Sciatic nerve (tissue), 2 donors: Measurements from ENCODE around the gene PLCB4. TPM values are rescaled to one million over a fixed set of nuclear protein-coding genes. Genes with fewer than 3 reads are reported as not detected.

Source experiments
- ATAC-seq: fragments of 200-7000 bp; cut with Tn5 transposase; one replicate; pipeline ENCODE4 v1.9.1; 2020; ENCODE audit warnings: mild to moderate bottlenecking, moderate library complexity
- DNase-seq: peaks from one replicate; pipeline ENCODE4 v3.0.0-alpha.2; 2020; ENCODE audit warnings: low spot score
- intact Hi-C: fragments of 100-400 bp; cut with DNase I; formaldehyde crosslinking; loops from one replicate; pipeline ENCODE4 v1.14.2; 2022
- total RNA-seq: library from RNA; stranded (reverse); fragmentation: NEBNext Ultra II Directional; extraction: Animal tissue kit (Norgen Biotek cat#: 25700); gene quantifications from one replicate; pipeline ENCODE4 v1.2.1, GENCODE V29; 2021
- donor health status: DM: no; HTN: no; CAD: no.
- donor health status: DM: no; HTN: no; CAD: no.

PLCB4 gene
- total RNA-seq, 1 donor from 2014 or later = 23.4 TPM

GRCh38 chr20:9235518-9235917 lies 166.6 kb downstream of the PLCB4 start:
- intact Hi-C loops = no loop called here
- ATAC-seq = no peak
- DNase-seq = no peak

GRCh38 chr20:9236458-9236857 lies 167.6 kb downstream of the PLCB4 start:
- ATAC-seq (no peak), DNase-seq (no peak)
- intact Hi-C loops = no loop called here

- peak; percentile 30 for ATAC-seq
- no peak for DNase-seq
- intact Hi-C loops = no loop called here
Observed at GRCh38 chr20:9241232-9241692, 172.4 kb downstream of the PLCB4 start.

- no peak for ATAC-seq
- no peak for DNase-seq
- intact Hi-C loops = no loop called here
Observed at GRCh38 chr20:9241721-9242427, 173.0 kb downstream of the PLCB4 start.

GRCh38 chr20:9243986-9244385 lies 175.1 kb downstream of the PLCB4 start:
- intact Hi-C loops = no loop called here
- DNase-seq (no peak), ATAC-seq (no peak)

- DNase-seq (no peak), ATAC-seq (no peak)
- intact Hi-C loops = no loop called here
Observed at GRCh38 chr20:9244811-9245210, 175.9 kb downstream of the PLCB4 start.

GRCh38 chr20:9246731-9247130 lies 177.8 kb downstream of the PLCB4 start:
- DNase-seq (no peak), ATAC-seq (no peak)
- intact Hi-C loops = no loop called here

GRCh38 chr20:9250511-9250910 lies 181.6 kb downstream of the PLCB4 start:
- ATAC-seq (no peak), DNase-seq (no peak)
- intact Hi-C loops = no loop called here

GRCh38 chr20:9253006-9253539 lies 184.2 kb downstream of the PLCB4 start:
- intact Hi-C loops = no loop called here
- no peak for ATAC-seq
- no peak for DNase-seq

- ATAC-seq (no peak), DNase-seq (no peak)
- intact Hi-C loops = no loop called here
Observed at GRCh38 chr20:9255171-9255570, 186.3 kb downstream of the PLCB4 start.

- intact Hi-C loops = no loop called here
- no peak for ATAC-seq
- no peak for DNase-seq
Observed at GRCh38 chr20:9256393-9256792, 187.5 kb downstream of the PLCB4 start.

- ATAC-seq = no peak
- intact Hi-C loops = no loop called here
- DNase-seq = no peak
Observed at GRCh38 chr20:9258901-9259300, 190.0 kb downstream of the PLCB4 start.

GRCh38 chr20:9260027-9260426 lies 191.1 kb downstream of the PLCB4 start:
- DNase-seq (no peak), ATAC-seq (no peak)
- intact Hi-C loops = no loop called here

- intact Hi-C loops = no loop called here
- no peak for DNase-seq
- no peak for ATAC-seq
Observed at GRCh38 chr20:9261781-9262180, 192.9 kb downstream of the PLCB4 start.

GRCh38 chr20:9262653-9263194 lies 193.8 kb downstream of the PLCB4 start:
- intact Hi-C loops = no loop called here
- no peak for DNase-seq
- ATAC-seq = no peak

- intact Hi-C loops = no loop called here
- DNase-seq (no peak), ATAC-seq (no peak)
Observed at GRCh38 chr20:9269280-9269971, 200.5 kb downstream of the PLCB4 start.

GRCh38 chr20:9270831-9271230 lies 201.9 kb downstream of the PLCB4 start:
- peak; percentile 77 for ATAC-seq
- DNase-seq = no peak
- intact Hi-C loops = no loop called here

- no peak for DNase-seq
- intact Hi-C loops = no loop called here
- ATAC-seq = no peak
Observed at GRCh38 chr20:9276966-9277468, 208.1 kb downstream of the PLCB4 start.

- intact Hi-C loops = no loop called here
- no peak for DNase-seq
- ATAC-seq = peak; percentile 73
Observed at GRCh38 chr20:9279918-9280401, 211.1 kb downstream of the PLCB4 start.

- intact Hi-C loops = no loop called here
- ATAC-seq (no peak), DNase-seq (no peak)
Observed at GRCh38 chr20:9280666-9281065, 211.8 kb downstream of the PLCB4 start.
